Measurements from ENCODE around the gene RILPL1.

- TF ChIP-seq, protein P1, sequence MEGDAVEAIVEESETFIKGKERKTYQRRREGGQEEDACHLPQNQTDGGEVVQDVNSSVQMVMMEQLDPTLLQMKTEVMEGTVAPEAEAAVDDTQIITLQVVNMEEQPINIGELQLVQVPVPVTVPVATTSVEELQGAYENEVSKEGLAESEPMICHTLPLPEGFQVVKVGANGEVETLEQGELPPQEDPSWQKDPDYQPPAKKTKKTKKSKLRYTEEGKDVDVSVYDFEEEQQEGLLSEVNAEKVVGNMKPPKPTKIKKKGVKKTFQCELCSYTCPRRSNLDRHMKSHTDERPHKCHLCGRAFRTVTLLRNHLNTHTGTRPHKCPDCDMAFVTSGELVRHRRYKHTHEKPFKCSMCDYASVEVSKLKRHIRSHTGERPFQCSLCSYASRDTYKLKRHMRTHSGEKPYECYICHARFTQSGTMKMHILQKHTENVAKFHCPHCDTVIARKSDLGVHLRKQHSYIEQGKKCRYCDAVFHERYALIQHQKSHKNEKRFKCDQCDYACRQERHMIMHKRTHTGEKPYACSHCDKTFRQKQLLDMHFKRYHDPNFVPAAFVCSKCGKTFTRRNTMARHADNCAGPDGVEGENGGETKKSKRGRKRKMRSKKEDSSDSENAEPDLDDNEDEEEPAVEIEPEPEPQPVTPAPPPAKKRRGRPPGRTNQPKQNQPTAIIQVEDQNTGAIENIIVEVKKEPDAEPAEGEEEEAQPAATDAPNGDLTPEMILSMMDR (IDR thresholded peaks at IDR 0.05) = no peak
- no peak for TF ChIP-seq POLR2A (IDR thresholded peaks at IDR 0.05)
These were observed 7.6 kb upstream of the RILPL1 start for GRCh38 chr12:123540899-123541662.

Data from uterus (tissue), 2 donors.